GM18909 (cell line): ENCODE data around the gene BCAS1.
"Not testable (repeated sequence)": the region's sequence is repeated elsewhere in the genome, so short reads cannot be mapped to it uniquely, and the experiment has no call there.

Source experiments
- ATAC-seq: cut with Tn5 transposase; IDR thresholded peaks from one replicate; pipeline ENCODE4 v1.9.1; 2021; ENCODE audit warnings: mild to moderate bottlenecking; ENCODE audit not compliant: unreplicated experiment, poor library complexity

The BCAS1 gene

GRCh38 chr20:53995949-53996348 lies 74.4 kb downstream of the BCAS1 start:
- ATAC-seq, result no peak

GRCh38 chr20:53994088-53994487 lies 76.3 kb downstream of the BCAS1 start:
- no peak for ATAC-seq

DNA sequence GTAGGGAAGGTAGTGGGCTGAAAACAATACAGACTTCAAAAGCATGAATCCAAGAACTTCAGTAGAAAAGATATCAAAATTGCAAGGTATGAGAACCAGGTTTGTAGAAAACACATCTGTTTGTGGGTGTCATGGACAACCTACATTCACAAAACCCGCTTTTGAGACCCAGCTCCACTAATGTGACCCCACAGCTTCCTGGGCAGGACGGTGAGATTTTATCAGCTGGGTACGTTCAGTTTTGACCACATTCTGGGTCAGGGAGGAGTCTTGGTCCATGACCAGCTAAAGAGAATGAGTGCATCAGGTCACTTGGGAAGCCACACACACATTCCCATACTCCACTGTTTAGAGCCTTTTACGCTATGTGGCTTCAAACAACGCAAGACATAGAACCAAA lies 77.1 kb downstream of the BCAS1 start:
- ATAC-seq, result no peak

DNA sequence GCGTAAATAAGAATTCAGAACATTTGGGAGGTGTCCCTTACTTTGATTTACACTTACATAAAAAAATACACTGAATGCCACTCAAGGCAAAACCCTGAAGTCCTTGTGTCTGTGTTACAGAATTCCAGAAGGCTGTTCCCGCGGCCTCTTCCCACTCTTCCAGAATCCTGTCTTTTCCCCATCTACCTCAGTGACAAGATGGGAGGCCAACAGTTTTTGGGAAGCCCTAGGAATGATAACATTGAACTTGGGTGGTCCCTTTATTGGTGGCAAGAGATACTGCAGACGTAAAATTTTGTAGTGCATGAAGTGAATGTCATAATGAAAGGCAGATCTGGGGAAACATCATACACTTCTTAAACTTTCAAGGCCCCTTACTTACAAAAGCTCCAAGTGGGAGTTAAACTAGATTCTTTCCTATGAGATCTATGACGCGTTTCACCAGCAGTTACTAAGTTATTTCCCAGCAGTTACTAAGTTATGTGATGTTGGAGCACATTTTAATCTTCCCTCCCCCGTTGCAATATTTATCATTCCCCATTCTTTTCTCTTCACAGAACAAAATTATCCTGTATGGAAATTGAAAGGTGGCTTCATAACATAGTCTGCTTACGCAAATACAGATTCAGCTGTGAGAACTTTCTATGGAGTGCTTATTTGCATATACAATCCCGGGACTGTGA lies 79.5 kb downstream of the BCAS1 start:
- ATAC-seq, result no peak

DNA sequence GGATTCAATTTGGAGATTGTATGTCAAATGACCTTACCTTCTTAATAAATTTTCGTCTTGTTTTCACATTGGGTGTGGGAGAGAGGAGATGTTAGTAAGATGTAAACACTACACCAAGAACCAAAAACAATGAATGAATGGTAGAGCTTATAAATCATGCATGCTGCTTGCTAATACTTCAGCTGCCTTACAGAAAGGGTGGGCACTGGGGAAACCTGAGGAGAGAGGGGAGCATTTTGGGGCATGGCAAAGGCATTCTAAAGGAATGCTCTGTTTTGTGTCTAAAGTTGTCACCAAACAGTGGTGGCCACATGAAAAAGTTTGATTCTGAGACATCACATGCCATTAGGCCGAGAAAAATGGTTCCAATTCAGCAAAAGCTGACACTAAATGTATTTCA lies 80.4 kb downstream of the BCAS1 start:
- no peak for ATAC-seq

GRCh38 chr20:53989401-53989800 lies 81.0 kb downstream of the BCAS1 start:
- ATAC-seq, result no peak

DNA sequence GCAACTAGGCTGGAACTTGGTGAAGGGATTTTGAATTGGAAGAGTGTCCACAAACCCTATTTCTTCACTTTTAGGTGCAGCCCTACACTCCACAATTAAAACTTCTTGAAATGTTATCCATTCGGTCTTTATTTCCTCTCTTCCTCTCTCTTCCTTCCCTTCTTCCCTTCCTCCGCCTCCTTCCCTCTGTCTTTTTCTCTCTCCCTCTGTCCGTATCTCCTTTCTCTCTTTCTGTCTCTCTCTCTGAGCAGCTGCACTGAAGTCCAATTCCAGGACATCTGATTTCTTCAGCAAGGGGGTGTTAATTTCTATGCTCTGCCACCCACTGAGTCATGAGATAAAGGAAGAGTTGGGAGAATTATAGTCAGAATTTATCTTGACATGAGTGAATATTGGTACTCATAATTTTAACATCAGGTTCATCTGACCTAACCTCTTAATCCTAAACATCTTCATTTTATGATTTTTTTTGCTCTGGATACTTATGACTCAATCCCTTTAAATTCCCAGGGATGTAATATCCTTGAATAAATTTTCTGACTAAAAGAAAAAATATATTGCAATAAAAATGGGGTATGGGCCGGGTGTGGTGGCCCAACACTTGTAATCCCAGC lies 84.2 kb downstream of the BCAS1 start:
- no peak for ATAC-seq

DNA sequence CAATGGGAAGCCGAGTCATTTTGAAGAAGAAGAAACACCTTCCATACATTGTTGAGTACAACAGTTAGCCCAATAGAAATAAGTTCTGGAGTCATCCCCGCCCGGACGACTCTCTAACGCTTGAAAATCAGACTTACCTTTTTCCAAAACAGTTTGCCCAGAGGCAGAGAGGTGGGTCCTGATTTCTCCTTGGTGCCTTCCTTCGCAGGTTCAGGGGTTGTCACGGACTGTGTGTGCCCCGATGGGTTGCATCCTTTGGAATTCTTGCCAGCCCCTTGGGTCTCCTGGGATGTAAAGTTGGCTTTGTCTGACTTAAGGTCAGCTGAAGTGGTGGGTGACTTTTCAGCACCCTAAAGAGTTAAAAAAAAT lies 85.3 kb downstream of the BCAS1 start:
- ATAC-seq, result no peak

DNA sequence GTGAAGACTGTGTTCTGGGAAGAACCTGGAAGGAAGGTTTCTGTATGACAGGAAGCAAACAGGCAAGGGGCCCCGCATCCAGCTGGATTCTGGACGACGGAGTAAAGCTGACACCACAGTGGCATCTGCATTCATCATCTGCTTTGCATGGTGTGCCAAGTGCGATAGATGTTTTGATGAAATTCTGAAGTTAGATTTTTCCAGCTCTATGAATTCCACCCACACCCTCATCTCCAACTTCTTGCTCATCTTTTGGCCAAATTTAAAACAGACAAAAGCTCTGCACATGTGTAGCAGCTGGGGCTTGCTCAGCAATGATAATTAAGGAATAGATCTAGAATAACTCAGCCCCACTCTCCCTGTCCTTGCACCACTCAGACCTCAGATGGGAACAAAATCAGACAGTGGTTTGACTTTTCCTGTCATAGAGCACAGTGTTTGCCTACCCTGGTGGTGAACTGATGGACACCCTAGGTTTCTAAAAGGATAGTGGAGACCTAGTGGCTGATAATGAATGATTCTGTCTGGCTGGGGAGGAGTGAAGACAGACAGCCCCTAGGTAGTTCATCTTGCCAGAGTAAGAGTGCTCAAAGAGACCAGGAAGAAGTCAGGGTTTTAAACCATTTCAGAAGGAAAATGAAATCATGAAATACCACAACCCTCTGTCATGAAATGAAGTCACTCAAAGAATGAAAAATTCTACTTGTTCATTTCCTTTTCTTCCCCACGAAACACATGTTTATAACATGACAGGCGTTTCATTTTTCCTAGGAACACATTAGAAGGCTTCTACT lies 85.8 kb downstream of the BCAS1 start:
- no peak for ATAC-seq

DNA sequence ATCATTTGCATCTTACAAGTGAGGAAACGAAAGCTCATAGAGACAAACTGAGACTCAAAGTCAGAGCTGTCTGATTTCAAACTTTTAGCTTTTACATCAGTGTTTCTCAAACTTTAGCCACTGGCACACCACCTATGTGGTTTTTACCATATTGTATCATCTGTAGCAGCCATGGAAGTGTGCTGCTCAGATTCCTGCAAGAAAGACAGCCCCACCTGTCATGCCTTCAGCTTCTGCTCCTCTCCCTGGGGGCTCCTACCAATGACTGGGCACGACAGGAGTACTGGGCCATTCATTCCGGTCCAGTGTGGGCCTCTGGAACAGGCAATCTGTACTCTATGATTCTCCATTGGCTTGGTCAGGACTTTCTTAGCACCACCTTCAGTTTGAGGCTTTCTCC lies 87.0 kb downstream of the BCAS1 start:
- no peak for ATAC-seq

GRCh38 chr20:53982624-53983023 lies 87.8 kb downstream of the BCAS1 start:
- no peak for ATAC-seq

GRCh38 chr20:53981752-53982437 lies 88.5 kb downstream of the BCAS1 start:
- no peak for ATAC-seq

GRCh38 chr20:53981130-53981529 lies 89.3 kb downstream of the BCAS1 start:
- no peak for ATAC-seq

DNA sequence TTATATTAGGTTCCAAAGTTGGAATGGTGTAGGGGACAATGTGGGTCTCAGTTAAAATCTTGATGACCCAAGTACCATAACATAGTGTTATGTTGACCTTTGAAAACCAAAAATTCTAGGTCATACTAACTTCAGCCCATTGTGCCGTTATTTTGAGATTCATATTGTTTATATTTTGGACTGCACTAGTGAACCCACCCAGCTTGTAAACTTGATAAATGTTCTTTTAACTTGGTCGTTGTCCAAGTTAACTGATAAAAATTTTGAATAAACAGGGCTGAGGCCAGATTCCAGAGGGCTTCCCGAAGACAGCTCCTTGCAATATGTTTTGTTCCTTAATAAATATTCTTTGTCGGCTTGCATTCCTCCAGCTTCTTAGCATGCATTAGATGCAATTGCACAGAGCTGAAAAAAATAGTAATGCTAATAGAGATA lies 90.3 kb downstream of the BCAS1 start:
- ATAC-seq, result no peak

DNA sequence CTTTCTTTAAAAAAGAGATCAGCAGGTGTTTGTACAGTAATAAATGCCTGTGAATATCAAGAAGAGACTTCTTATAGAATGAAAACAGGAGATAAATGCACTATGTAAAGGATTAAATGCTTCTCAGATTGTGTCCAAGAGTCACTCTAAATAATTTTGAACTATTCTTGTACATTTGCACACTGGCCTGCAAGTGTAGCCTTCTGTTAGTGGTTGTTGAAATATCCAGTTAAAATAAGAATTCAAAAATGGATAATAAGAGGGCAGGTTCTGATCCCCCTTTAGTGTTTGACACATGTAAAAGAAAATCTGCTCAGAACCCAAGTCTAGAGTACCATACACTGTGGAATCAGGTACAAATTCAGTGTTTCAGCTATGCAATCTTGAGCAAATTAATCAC lies 91.9 kb downstream of the BCAS1 start:
- no peak for ATAC-seq

- ATAC-seq, result no peak
These were observed 93.0 kb downstream of the BCAS1 start for GRCh38 chr20:53977391-53977790.

GRCh38 chr20:53975761-53976160 lies 94.6 kb downstream of the BCAS1 start:
- ATAC-seq, result no peak

DNA sequence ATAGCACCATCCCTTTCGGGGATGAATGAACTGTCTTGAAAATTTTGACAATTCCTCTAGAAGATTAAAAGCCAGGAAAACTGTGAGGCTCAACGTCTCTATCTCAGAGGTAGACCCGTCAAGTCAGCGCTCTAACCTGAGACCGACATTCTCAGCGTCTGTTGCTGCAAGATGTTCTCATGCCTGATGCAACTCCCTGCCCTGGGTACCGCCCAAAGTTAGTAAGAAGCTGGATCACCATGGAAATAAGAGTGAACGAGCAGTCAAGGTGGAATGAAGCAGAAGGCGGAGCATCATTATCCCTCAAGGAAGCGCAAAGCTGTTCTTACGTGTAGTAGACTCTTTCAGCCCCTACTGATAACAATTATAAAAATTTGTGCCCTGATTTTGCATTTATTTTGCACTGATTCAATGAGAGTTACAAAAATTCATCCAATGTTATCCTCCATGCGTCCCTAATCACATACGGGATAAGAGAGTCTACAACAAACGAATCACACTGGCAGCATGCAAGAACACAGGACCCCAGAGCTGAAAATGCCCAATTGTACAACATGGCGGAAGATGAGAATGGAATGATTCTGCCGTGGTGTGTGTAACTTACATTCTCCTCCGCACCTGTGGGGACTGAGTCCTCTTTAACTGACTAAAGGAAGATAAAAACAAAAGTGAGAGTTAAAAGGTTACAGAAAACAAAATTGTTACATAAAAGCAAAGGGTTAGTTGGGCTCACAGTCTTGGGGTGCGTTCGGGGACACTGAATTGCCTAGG lies 95.4 kb downstream of the BCAS1 start:
- ATAC-seq, result no peak

GRCh38 chr20:53973882-53974281 lies 96.5 kb downstream of the BCAS1 start:
- not testable (repeated sequence) for ATAC-seq

- ATAC-seq, result no peak
These were observed 98.2 kb downstream of the BCAS1 start for GRCh38 chr20:53972179-53972578.
